Astrocyte (in vitro differentiated cells and primary cell): ENCODE data around the gene TMTC2. TPM values are rescaled to one million over a fixed set of nuclear protein-coding genes. Genes with fewer than 3 reads are reported as not detected.

ENCODE experiments used
- DNase-seq: peaks from one replicate; pipeline ENCODE4 v3.0.0-alpha.2; 2010; ENCODE audit warnings: low read depth
- FAIRE-seq: peaks from 2 replicates; lab custom pipeline; 2011; peaks lifted over from hg19 to GRCh38; lab: Jason Lieb, UNC
- H2AFZ ChIP-seq: 2 replicates; pipeline ENCODE4 v1.6.0; 2012; ENCODE audit warnings: low read depth, low read length, inconsistent platforms
- H3K27ac ChIP-seq: 2 replicates; pipeline ENCODE4 v1.5.1; 2011; ENCODE audit warnings: low read depth, low read length, inconsistent platforms
- H3K27me3 ChIP-seq: 2 replicates; pipeline ENCODE4 v1.6.0; 2011; ENCODE audit warnings: low read length, inconsistent platforms; ENCODE audit not compliant: insufficient read depth
- H3K36me3 ChIP-seq: 2 replicates; pipeline ENCODE4 v1.5.1; 2011; ENCODE audit warnings: low read length, inconsistent platforms; ENCODE audit not compliant: insufficient read depth
- H3K4me1 ChIP-seq: 2 replicates; pipeline ENCODE4 v1.5.1; 2011; ENCODE audit warnings: low read length, inconsistent platforms; ENCODE audit not compliant: insufficient read depth
- H3K4me2 ChIP-seq: 2 replicates; pipeline ENCODE4 v1.6.0; 2012; ENCODE audit warnings: low read length, inconsistent platforms
- H3K4me3 ChIP-seq: 2 replicates; pipeline ENCODE4 v1.5.1; 2011; ENCODE audit warnings: low read depth, mild to moderate bottlenecking, low read length, inconsistent platforms; ENCODE audit not compliant: insufficient read depth
- H3K79me2 ChIP-seq: 2 replicates; pipeline ENCODE4 v1.6.0; 2012; ENCODE audit warnings: mild to moderate bottlenecking, low read length, inconsistent platforms; ENCODE audit not compliant: insufficient read depth
- H3K9ac ChIP-seq: 2 replicates; pipeline ENCODE4 v1.6.0; 2012; ENCODE audit warnings: mild to moderate bottlenecking, low read length, inconsistent platforms
- H3K9me3 ChIP-seq: 2 replicates; pipeline ENCODE4 v1.5.1; 2012; ENCODE audit warnings: low read depth, mild to moderate bottlenecking, low read length, inconsistent platforms; ENCODE audit not compliant: insufficient read depth
- H4K20me1 ChIP-seq: 2 replicates; pipeline ENCODE4 v1.6.0; 2012; ENCODE audit warnings: low read length, inconsistent platforms; ENCODE audit not compliant: insufficient read depth
- H3K27ac Mint-ChIP-seq: one replicate; pipeline ENCODE4 v1.8.0; 2021; ENCODE audit warnings: mild to moderate bottlenecking, mixed read lengths; ENCODE audit not compliant: unreplicated experiment
- H3K27me3 Mint-ChIP-seq: one replicate; pipeline ENCODE4 v1.8.0; 2021; ENCODE audit warnings: low read depth, mixed read lengths; ENCODE audit not compliant: unreplicated experiment
- H3K36me3 Mint-ChIP-seq: one replicate; pipeline ENCODE4 v1.8.0; 2021; ENCODE audit warnings: low read depth, mixed read lengths; ENCODE audit not compliant: unreplicated experiment
- H3K4me1 Mint-ChIP-seq: one replicate; pipeline ENCODE4 v1.8.0; 2021; ENCODE audit warnings: low read depth, mixed read lengths; ENCODE audit not compliant: unreplicated experiment
- H3K4me3 Mint-ChIP-seq: one replicate; pipeline ENCODE4 v1.8.0; 2021; ENCODE audit warnings: mild to moderate bottlenecking, moderate library complexity, mixed read lengths; ENCODE audit not compliant: unreplicated experiment
- H3K9me3 Mint-ChIP-seq: one replicate; pipeline ENCODE4 v1.8.0; 2021; ENCODE audit warnings: mild to moderate bottlenecking, mixed read lengths; ENCODE audit not compliant: unreplicated experiment
- EZH2 ChIP-seq: IDR thresholded peaks from 2 replicates; pipeline ENCODE4 v1.6.1; 2012; ENCODE audit warnings: mild to moderate bottlenecking, low read length, inconsistent platforms; ENCODE audit not compliant: insufficient read depth
- total RNA-seq: library from RNA; stranded (reverse); gene quantifications from 2 replicates; pipeline ENCODE4 v1.2.1, GENCODE V29; 2021
- TF ChIP-seq, protein P1 (sequence below): IDR thresholded peaks from 2 replicates; pipeline ENCODE4 v1.5.1; 2011; ENCODE audit warnings: low read depth, mild to moderate bottlenecking, inconsistent platforms, low read length, moderate library complexity; ENCODE audit not compliant: insufficient read depth

The TMTC2 gene
- total RNA-seq, 1 donor from 2014 or later = 2.2 TPM

DNA sequence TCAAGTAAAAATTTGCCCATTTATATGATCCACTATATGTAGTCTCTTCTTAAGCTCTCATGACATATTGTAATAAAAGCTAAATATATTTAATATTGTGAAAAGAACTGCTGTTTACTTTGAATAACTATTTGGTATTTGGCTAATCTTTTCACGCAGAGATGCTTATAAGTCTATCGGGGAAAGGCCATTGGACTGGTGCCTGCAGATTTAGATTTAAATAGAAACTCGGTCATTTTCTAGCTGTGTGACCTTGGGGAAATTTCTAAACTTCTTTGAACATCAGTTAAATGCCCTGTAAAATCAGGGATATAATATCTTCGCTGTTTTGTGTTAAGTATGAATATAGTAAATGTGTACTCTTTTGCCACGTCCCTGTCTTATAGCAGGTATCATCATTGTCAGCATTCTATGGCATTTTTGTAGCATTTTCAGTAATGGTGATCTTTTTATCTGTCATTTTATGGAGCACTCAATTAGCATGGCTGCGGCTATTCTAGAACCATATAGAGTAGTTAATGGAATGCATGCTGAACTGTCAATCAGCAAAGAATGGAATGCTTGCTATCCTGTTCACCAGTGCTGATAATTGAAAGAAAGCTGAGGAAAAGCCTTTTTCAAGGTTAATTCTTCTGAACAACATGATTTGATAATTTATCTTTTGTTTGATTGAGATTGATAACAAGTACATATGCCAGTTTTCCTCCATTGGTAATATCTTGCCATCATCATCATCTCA, 181.2 kb downstream of the TMTC2 start:
- H3K79me2 ChIP-seq = no peaks in the 10 kb centered on the region
- H3K4me3 Mint-ChIP-seq = no peak overlapping the region

DNA sequence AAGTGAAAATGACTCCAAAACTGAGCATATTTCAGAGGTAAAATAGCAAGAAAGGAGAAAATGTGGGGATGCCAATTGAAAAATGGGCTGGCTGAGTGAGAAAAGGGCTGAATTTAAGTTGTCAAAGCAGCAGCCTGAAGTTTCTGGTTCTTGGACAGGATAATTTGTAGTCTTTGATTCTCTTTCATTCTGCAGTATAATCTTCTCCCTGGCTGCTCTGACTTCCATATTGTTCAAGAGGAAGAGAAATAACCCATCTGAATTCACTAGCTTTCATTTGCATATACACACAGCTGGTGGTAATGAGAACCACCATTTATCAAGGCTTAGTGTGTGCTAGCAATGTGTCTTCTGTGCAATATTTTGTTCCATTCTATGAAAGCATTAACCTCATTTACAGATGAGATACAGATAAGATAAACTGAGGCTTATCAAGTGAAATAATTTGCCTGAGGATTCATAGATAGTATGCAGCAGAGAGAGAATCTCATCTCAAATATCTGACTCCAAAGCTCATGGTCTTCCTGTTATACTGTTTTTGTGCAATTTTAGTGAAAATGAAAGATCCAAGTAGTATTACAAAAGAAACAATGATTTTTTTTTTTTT, 184.2 kb downstream of the TMTC2 start:
- H3K4me2 ChIP-seq = no peak overlapping the region
- H3K27ac Mint-ChIP-seq = no peak overlapping the region
- no peaks in the 10 kb centered on the region for H3K36me3 Mint-ChIP-seq

More for the DNA sequence above, 181.2 kb downstream of the TMTC2 start:
- Histone ChIP-seq H3K27ac (no peak overlapping the region), H3K4me3 (no peak overlapping the region), H3K36me3 (no peaks in the 10 kb centered on the region), H3K9me3 (no peaks in the 10 kb centered on the region), H4K20me1 (no peaks in the 10 kb centered on the region), H3K4me2 (no peak overlapping the region), H2AFZ (no peak overlapping the region), H3K4me1 (no peaks in the 10 kb centered on the region), H3K9ac (no peak overlapping the region), H3K27me3 (no peaks in the 10 kb centered on the region)
- H3K27me3 Mint-ChIP-seq = no peaks in the 10 kb centered on the region
- no peak for TF ChIP-seq EZH2
- TF ChIP-seq, protein P1, sequence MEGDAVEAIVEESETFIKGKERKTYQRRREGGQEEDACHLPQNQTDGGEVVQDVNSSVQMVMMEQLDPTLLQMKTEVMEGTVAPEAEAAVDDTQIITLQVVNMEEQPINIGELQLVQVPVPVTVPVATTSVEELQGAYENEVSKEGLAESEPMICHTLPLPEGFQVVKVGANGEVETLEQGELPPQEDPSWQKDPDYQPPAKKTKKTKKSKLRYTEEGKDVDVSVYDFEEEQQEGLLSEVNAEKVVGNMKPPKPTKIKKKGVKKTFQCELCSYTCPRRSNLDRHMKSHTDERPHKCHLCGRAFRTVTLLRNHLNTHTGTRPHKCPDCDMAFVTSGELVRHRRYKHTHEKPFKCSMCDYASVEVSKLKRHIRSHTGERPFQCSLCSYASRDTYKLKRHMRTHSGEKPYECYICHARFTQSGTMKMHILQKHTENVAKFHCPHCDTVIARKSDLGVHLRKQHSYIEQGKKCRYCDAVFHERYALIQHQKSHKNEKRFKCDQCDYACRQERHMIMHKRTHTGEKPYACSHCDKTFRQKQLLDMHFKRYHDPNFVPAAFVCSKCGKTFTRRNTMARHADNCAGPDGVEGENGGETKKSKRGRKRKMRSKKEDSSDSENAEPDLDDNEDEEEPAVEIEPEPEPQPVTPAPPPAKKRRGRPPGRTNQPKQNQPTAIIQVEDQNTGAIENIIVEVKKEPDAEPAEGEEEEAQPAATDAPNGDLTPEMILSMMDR = no peak
- peaks cover 8% of the 10 kb centered on the region for H3K4me1 Mint-ChIP-seq
- H3K9me3 Mint-ChIP-seq = no peaks in the 10 kb centered on the region
- DNase-seq (no peak), FAIRE-seq (no peak)
- H3K36me3 Mint-ChIP-seq = no peaks in the 10 kb centered on the region
- no peak overlapping the region for H3K27ac Mint-ChIP-seq

More for the DNA sequence above, 184.2 kb downstream of the TMTC2 start:
- Histone ChIP-seq H3K27ac (no peak overlapping the region), H3K27me3 (no peaks in the 10 kb centered on the region), H3K4me1 (no peaks in the 10 kb centered on the region), H3K9me3 (no peaks in the 10 kb centered on the region), H2AFZ (no peak overlapping the region), H3K4me3 (no peak overlapping the region), H3K36me3 (no peaks in the 10 kb centered on the region), H3K79me2 (no peaks in the 10 kb centered on the region), H4K20me1 (no peaks in the 10 kb centered on the region), H3K9ac (no peak overlapping the region)
- Mint-ChIP-seq H3K4me3 (no peak overlapping the region), H3K27me3 (no peaks in the 10 kb centered on the region), H3K9me3 (no peaks in the 10 kb centered on the region), H3K4me1 (peaks cover 13% of the 10 kb centered on the region)
- TF ChIP-seq, protein P1 = no peak
- TF ChIP-seq EZH2 = no peak
- no peak for DNase-seq
- no peak for FAIRE-seq
